GM11168 (cell line): ENCODE data around the gene CARD10.

Experiments used
- in situ Hi-C: fragments of 300-500 bp; cut with MboI; formaldehyde crosslinking; loops from one replicate; pipeline ENCODE4 v1.12.0; 2022; ENCODE audit warnings: low sequenced_read_pairs; ENCODE audit not compliant: unreplicated experiment

Gene CARD10

DNA sequence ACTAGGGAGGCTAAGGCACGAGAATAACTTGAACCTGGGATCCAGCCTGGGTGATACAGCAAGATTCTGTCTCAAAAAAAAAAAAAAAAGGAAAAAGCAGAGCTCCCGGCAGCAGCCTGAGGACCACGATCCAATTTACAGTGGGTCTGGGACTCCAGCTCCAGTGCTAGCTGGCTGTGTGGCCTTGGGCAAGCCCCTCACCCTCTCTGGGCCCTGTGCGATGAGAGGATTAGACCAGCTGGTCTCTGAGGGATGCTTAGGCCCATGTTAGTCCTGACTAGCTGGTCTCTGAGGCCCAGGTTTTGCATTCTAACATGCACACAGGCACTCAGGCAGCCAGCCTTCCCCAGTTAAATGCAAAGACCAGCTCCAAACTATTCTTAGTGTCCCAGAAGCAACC, 13.7 kb downstream of the CARD10 start:
- in situ Hi-C loops, result no loop called here

DNA sequence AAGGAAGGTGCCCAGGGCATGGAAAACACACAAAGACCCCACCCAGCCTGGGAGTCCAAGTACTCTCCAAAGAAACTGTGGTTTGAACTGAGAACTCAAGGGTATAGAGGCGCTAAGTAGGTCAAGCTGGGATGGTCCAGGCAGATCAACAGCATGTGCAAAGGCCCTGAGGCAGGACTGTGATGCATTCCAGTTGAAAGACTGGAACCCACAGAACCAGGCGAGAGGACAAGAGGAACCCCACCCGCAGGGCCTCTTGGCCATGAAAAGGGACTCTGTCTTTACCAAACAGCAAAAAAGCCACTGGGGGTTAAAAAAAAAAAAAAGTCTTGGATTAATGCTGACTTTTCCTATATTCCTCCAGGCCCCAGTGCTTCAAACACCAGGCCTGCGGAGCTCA, 14.3 kb downstream of the CARD10 start:
- in situ Hi-C loops, result no loop called here

DNA sequence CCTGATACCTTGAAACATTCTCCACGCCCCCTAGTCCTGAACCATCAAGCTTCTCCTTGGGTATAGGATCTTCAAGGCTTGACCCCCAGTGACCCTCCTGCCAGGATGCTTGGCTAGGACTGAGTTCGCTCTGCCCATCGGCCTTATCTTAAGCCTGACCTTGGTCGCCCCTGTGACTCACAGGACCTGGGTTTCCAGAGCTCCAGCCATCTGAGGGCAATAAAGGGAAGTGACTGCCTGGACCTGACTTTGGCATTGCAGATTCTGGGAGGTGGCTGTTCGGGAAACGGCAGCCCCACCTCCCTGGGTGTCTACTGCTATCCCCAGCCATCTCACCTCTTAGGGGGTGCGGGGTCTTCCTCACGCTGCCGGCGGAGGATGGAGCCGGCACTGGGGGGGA, 15.4 kb downstream of the CARD10 start:
- in situ Hi-C loops, result no loop called here

- in situ Hi-C loops, result no loop called here
Observed at GRCh38 chr22:37503183-37503683, 16.0 kb downstream of the CARD10 start.

DNA sequence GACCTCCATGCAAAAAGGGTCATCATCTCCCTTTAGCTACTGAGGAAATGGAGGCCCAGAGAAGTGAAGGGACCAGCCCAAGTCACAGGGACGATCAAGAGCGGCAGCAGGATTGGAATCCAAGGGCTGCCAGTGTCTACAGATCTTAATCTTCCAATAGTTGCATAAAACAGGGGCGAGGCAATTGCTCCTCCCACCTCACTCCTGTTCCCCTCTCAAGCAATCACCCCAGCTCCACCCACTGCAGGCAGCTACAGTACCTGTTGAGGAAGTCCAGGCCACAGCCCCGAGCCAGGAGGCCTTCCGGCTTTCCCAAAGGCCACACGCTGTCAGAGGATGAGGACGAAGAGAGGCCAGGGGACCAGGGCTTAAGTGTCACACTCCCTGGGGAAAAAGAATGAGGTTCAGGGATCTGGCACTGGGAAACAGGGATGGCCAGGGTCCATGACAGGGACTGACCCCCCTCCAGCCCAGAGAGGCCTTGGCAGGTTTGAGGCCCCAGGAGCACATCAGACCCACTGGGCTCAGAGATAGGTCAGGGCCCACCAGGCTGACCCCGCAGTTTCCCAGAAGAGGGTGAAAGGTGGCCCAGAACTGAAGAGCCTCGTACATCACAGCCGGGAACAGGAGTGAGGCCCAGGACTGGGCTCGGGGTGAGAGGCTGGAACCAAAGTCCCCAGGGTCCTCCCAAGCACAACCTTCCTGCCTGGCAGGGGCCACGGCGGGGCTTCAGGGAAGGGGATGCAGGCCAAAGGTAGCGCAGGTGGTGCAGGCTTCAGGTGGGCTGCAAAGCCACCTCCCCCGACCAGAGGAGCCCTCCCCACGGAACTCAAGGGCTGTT, 16.7 kb downstream of the CARD10 start:
- in situ Hi-C loops, result no loop called here

- in situ Hi-C loops, result no loop called here
Observed at GRCh38 chr22:37501610-37502341, 17.4 kb downstream of the CARD10 start.

- in situ Hi-C loops, result no loop called here
Observed at GRCh38 chr22:37500745-37501609, 18.2 kb downstream of the CARD10 start.

GRCh38 chr22:37499789-37500540, 19.2 kb downstream of the CARD10 start:
- in situ Hi-C loops, result no loop called here

- in situ Hi-C loops, result no loop called here
Observed at GRCh38 chr22:37499027-37499707, 20.0 kb downstream of the CARD10 start.

DNA sequence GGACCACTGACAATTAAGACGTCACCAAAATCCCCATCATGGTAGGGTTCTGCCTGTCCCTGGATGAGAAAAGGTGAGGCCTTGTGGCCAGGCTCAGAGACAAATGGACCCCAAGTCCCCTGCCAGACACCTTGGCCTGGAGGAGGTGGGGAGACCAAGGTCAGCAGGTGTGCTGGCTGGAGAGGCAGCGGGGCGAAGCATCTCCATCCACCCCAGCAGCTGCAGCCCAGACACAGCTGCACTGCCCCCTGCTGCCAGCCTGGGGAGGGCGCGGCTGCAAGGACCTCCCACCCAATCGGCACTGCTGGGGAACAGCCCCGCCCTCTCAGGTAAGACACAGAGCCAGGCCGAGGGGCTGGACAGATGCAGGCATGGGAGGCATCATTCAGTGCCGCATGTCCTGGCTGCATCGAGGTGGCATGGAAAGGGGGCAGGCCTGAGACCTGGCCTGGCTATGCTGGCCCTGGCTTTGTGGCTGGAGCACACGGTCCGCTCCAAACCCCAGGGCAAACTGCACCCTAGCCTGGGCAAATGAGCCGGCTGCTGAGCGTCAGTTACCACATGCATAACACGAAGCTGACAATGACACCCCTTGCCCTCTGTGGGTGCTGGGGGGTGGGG, 20.8 kb downstream of the CARD10 start:
- in situ Hi-C loops, result no loop called here

DNA sequence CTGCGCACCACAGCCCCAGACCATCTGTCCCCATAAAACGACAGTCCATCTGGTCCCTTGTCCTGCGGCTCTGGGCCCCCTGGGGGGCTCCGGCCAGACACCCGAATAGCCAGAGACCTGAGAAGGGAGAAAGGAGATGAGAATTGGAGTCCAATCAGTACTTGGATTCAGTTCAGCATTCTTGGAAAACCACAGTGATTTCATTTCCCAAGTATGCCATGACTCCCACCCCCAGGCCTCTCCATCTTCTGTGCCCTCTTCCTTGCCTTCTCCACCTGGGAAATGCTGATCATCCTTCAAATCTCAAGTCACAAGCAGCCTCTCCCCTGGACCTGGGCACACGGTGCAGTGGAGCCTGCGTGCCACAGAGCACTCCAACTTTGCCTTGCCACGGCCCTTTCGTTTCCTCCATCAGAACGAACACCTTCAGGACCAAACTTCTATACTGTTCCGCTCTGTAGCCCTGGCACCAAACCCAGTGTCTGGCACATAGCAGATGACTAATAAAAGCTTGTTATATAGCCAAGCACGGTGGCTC, 22.1 kb downstream of the CARD10 start:
- in situ Hi-C loops, result no loop called here

GRCh38 chr22:37496651-37497050, 22.6 kb downstream of the CARD10 start:
- in situ Hi-C loops, result no loop called here

- in situ Hi-C loops, result no loop called here
Observed at GRCh38 chr22:37493979-37494378, 25.2 kb downstream of the CARD10 start.

DNA sequence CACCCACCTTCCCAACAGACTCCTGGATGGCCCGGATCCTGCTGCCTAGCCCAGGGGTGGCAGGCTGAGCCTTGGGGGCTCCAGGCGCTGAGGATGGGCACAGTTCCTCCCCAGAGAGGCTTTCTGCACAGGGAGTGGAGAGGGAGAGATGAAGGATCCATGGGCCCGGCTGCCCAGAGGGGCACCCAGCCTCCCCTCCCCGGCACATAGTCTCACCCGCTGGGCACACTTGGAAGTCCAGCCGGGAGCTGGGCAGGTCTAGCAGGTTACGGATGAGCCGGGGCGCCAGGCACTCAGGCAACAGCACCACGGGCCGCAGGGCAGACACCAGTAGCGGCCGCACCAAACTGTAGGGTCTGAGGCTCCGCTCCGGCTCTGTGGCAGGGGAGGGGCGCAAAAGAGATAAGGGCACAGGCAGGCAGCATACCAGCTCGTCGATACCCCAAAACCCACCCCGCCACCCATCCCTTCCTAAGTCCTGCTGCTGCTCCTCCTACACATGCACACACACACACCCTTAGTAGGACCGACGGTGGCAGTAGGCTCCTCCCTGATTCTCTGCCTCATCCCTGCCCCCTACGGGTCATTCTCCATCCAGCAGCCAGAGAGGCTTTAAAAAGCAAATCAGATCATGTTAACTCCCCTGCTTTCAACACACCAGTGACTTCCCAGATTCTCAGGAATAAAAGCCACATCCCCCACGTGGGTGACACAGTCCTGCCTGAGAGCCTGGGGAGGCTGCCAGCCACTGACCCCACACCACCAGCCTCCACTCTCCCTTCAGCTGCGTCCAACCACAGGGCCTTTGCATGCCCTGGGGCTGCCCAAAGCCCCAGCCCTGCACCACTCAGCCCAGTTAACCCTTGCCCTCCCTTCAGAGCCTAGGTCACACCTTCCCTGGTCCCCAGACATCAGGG, 26.5 kb downstream of the CARD10 start:
- in situ Hi-C loops, result no loop called here

DNA sequence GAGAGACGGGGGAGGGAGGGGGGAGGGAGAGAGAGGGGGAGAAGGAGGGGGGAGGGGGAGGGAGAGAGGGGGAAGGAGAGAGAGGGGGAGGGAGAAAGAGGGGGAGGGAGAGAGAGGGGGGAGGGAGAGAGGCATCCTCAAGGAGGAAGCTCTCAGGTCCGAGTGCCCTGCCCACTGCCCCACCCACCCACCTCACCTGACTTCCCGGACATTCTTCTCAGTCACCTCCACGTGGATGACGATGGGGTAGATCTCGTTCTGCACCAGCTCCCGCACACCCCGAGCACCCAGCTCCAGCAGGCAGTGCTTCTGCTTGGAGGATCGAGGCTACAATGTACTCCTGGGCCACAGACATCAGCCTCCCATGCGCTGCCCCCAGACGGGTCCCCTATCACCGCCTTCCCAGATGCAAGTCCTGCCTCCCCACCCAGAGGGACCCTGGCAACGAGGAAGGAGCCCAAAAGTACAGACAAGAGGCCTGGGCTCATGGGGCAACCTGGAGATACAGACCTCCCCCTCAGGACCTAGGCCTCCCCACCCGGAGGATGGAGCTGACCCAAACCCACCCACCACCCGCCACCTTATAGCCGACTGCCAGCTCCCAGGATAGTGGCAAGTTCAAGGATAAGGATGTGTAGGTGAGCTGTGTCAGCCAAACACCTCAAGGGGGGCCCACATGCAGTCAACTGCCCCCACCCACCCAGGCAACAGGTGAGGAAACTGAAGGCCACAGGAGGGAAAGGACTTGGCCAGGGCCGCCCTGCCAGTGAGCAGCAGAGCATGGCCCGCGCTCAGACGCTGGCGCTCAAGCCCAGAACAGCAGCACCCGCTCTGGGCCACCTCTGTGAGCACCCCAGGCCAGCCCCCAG, 27.4 kb downstream of the CARD10 start:
- in situ Hi-C loops, result no loop called here

- in situ Hi-C loops, result no loop called here
Observed at GRCh38 chr22:37491106-37491505, 28.1 kb downstream of the CARD10 start.

GRCh38 chr22:37489983-37490382, 29.2 kb downstream of the CARD10 start:
- in situ Hi-C loops, result no loop called here
